Measurements from ENCODE around the gene QSOX2. TPM values are rescaled to one million over a fixed set of nuclear protein-coding genes. Genes with fewer than 3 reads are reported as not detected.

QSOX2 gene
- total and polyA plus RNA-seq, 4 donors: 0.79 to 12.7 (median 4.3) TPM

GRCh38 chr9:136255896-136256890, 10.6 kb upstream of the QSOX2 start:
- peaks cover 0 to 4% (median 0%) of the 10 kb centered on the region in 4 donors for H3K4me1 ChIP-seq (ENCODE audit: control insufficient read depth in 4 of 4, insufficient read depth in 4 of 4, low read length in 3 of 4)
- H3K4me3 ChIP-seq (ENCODE audit: low read depth in 1 of 3, low read length in 3 of 3): no peak overlapping the region
- WGBS: 67% methylated on average over 28 of the region's 28 CpGs
- H3K9me3 ChIP-seq (ENCODE audit: control insufficient read depth in 4 of 4, low read length in 3 of 4): no peaks in the 10 kb centered on the region
- no peak for DNase-seq (ENCODE audit: low spot score)
- no peak overlapping the region for H3K27ac ChIP-seq (ENCODE audit: low read depth in 1 of 2, low read length in 2 of 2)
- H3K36me3 ChIP-seq (ENCODE audit: control insufficient read depth in 4 of 4, insufficient read depth in 3 of 4, low read depth in 1 of 4, low read length in 3 of 4): no peaks in the 10 kb centered on the region
- peaks cover 0 to 2% (median 0%) of the 10 kb centered on the region in 4 donors for H3K27me3 ChIP-seq (ENCODE audit: control insufficient read depth in 4 of 4, insufficient read depth in 4 of 4, low read length in 3 of 4)
- TF ChIP-seq, protein P1, sequence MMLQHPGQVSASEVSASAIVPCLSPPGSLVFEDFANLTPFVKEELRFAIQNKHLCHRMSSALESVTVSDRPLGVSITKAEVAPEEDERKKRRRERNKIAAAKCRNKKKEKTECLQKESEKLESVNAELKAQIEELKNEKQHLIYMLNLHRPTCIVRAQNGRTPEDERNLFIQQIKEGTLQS (IDR thresholded peaks at IDR 0.05): no peak
- no peak for TF ChIP-seq JUND (IDR thresholded peaks at IDR 0.05)
- TF ChIP-seq GABPA (IDR thresholded peaks at IDR 0.05 in 1 of 2, conservative IDR thresholded peaks at IDR 0.05 in 1 of 2): no peak
- TF ChIP-seq FOXA1 (IDR thresholded peaks at IDR 0.05): no peak
- TF ChIP-seq NR2F2 (IDR thresholded peaks at IDR 0.05): no peak
- TF ChIP-seq TAF1 (conservative IDR thresholded peaks at IDR 0.05): no peak
- TF ChIP-seq, protein P2, sequence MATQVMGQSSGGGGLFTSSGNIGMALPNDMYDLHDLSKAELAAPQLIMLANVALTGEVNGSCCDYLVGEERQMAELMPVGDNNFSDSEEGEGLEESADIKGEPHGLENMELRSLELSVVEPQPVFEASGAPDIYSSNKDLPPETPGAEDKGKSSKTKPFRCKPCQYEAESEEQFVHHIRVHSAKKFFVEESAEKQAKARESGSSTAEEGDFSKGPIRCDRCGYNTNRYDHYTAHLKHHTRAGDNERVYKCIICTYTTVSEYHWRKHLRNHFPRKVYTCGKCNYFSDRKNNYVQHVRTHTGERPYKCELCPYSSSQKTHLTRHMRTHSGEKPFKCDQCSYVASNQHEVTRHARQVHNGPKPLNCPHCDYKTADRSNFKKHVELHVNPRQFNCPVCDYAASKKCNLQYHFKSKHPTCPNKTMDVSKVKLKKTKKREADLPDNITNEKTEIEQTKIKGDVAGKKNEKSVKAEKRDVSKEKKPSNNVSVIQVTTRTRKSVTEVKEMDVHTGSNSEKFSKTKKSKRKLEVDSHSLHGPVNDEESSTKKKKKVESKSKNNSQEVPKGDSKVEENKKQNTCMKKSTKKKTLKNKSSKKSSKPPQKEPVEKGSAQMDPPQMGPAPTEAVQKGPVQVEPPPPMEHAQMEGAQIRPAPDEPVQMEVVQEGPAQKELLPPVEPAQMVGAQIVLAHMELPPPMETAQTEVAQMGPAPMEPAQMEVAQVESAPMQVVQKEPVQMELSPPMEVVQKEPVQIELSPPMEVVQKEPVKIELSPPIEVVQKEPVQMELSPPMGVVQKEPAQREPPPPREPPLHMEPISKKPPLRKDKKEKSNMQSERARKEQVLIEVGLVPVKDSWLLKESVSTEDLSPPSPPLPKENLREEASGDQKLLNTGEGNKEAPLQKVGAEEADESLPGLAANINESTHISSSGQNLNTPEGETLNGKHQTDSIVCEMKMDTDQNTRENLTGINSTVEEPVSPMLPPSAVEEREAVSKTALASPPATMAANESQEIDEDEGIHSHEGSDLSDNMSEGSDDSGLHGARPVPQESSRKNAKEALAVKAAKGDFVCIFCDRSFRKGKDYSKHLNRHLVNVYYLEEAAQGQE (IDR thresholded peaks at IDR 0.05): no peak
- no peak for TF ChIP-seq RXRA (IDR thresholded peaks at IDR 0.05)
- no peak for TF ChIP-seq EGR1 (IDR thresholded peaks at IDR 0.05; ENCODE audit: low read depth in 2 of 2)
- no peak for TF ChIP-seq YY1 (IDR thresholded peaks at IDR 0.05)
- TF ChIP-seq RAD21 (IDR thresholded peaks at IDR 0.05): no peak
- TF ChIP-seq SP1 (IDR thresholded peaks at IDR 0.05): no peak
- TF ChIP-seq FOXA2 (IDR thresholded peaks at IDR 0.05): no peak
- TF ChIP-seq CTCF (IDR thresholded peaks at IDR 0.05; ENCODE audit: low read depth, low read length, missing input control): no peak
- TF ChIP-seq HNF4A (conservative IDR thresholded peaks at IDR 0.05): no peak
- TF ChIP-seq ZBTB33 (IDR thresholded peaks at IDR 0.05): no peak
- no peak for TF ChIP-seq HNF4G (IDR thresholded peaks at IDR 0.05)
- TF ChIP-seq MAX (IDR thresholded peaks at IDR 0.05): no peak
- no peak overlapping the region for H3K9ac ChIP-seq (ENCODE audit: low read depth in 1 of 2, low read length in 2 of 2)

Measured in liver (tissue), 9 donors.